Measurements from ENCODE around the gene LIMCH1.

- no peak for TF ChIP-seq CTCF (IDR thresholded peaks at IDR 0.05; ENCODE audit: low read depth, low read length)
- no peak for TF ChIP-seq EZH2phosphoT487 (IDR thresholded peaks at IDR 0.05; ENCODE audit: low read depth)
Observed at GRCh38 chr4:41546638-41547037, 8.7 kb downstream of the LIMCH1 start.
